A673 (cell line): ENCODE data around the gene KIF2C. TPM values are rescaled to one million over a fixed set of nuclear protein-coding genes. Genes with fewer than 3 reads are reported as not detected.
A peak's percentile ranks its signal among the peaks of the same experiment; 100 is the strongest.
"Not testable (repeated sequence)": the region's sequence is repeated elsewhere in the genome, so short reads cannot be mapped to it uniquely, and the experiment has no call there.

Source experiments
- BruUV-seq: library from RNA; stranded (reverse); fragments of 400-500 nt; replicated peaks from 2 replicates; lab custom pipeline; 2021; lab: Mats Ljungman, UMichigan
- CTCF ChIA-PET: fragments of 300-600 bp; sonication (Branson Sonifier 250); formaldehyde crosslinking; loops from one replicate; lab custom pipeline; 2022; ENCODE audit warnings: antibody characterized with exemption; lab: Charles Lee
- POLR2A ChIA-PET: fragments of 300-600 bp; sonication (Branson Sonifier 250); formaldehyde crosslinking; loops from one replicate; lab custom pipeline; 2022; ENCODE audit warnings: antibody characterized with exemption; ENCODE audit not compliant: low non-redundant PET; lab: Charles Lee
- DNase-seq: peaks from one replicate; pipeline ENCODE4 v3.0.0-alpha.2; 2015; ENCODE audit warnings: low spot score
- H3K27ac ChIP-seq: fragments of 200-600 bp; sonication (generic); 2 replicates; pipeline ENCODE4 v1.5.1; 2016; ENCODE audit warnings: mixed run types, low read depth, mild to moderate bottlenecking, mixed read lengths, antibody characterized with exemption, low read length; ENCODE audit not compliant: poor library complexity, severe bottlenecking
- H3K27me3 ChIP-seq: fragments of 200-600 bp; sonication (generic); replicated peaks from 2 replicates; pipeline ENCODE4 v1.6.1; 2017; ENCODE audit warnings: mixed run types, low read depth, mild to moderate bottlenecking, mixed read lengths, antibody characterized with exemption, low read length; ENCODE audit not compliant: insufficient read depth, poor library complexity
- H3K36me3 ChIP-seq: fragments of 200-600 bp; sonication (generic); 2 replicates; pipeline ENCODE4 v1.6.1; 2016; ENCODE audit warnings: mixed run types, mild to moderate bottlenecking, mixed read lengths, antibody characterized with exemption, low read length; ENCODE audit not compliant: insufficient read depth, poor library complexity, severe bottlenecking
- H3K4me1 ChIP-seq: fragments of 200-600 bp; sonication (generic); 2 replicates; pipeline ENCODE4 v1.6.1; 2017; ENCODE audit warnings: mixed run types, mild to moderate bottlenecking, mixed read lengths, antibody characterized with exemption, low read length; ENCODE audit not compliant: insufficient read depth, poor library complexity, severe bottlenecking
- H3K4me3 ChIP-seq: fragments of 200-600 bp; sonication (generic); 2 replicates; pipeline ENCODE4 v1.5.1; 2016; ENCODE audit warnings: low read depth, mixed run types, mild to moderate bottlenecking, mixed read lengths, low read length; ENCODE audit not compliant: poor library complexity, severe bottlenecking
- H3K9me3 ChIP-seq: fragments of 200-600 bp; sonication (generic); 2 replicates; pipeline ENCODE4 v1.6.1; 2016; ENCODE audit warnings: mixed run types, low read depth, mild to moderate bottlenecking, mixed read lengths, antibody characterized with exemption, low read length; ENCODE audit not compliant: poor library complexity, severe bottlenecking
- CTCF ChIP-seq: fragments of 300-800, 200-600 bp; sonication (generic); conservative IDR thresholded peaks from 2 replicates; pipeline ENCODE4 v1.5.1; 2017; ENCODE audit warnings: low read depth, mild to moderate bottlenecking, antibody characterized with exemption, low read length, moderate library complexity, mixed read lengths
- EZH2 ChIP-seq: fragments of 200-600 bp; sonication (generic); IDR thresholded peaks from 2 replicates; pipeline ENCODE4 v1.6.1; 2017; ENCODE audit warnings: borderline replicate concordance, low read depth, mild to moderate bottlenecking, mixed read lengths, antibody characterized with exemption, low read length; ENCODE audit not compliant: poor library complexity, severe bottlenecking
- intact Hi-C: fragments of 100-400 bp; cut with micrococcal nuclease; formaldehyde crosslinking; loops from one replicate; pipeline ENCODE4 v1.10.0; 2022; ENCODE audit not compliant: unreplicated experiment
- total RNA-seq: library from RNA; stranded (reverse); gene quantifications from 2 replicates; pipeline ENCODE4 v1.2.3, GENCODE V29; 2021

KIF2C gene
- total RNA-seq, 1 experiment from 2014 or later, result 127 TPM

DNA sequence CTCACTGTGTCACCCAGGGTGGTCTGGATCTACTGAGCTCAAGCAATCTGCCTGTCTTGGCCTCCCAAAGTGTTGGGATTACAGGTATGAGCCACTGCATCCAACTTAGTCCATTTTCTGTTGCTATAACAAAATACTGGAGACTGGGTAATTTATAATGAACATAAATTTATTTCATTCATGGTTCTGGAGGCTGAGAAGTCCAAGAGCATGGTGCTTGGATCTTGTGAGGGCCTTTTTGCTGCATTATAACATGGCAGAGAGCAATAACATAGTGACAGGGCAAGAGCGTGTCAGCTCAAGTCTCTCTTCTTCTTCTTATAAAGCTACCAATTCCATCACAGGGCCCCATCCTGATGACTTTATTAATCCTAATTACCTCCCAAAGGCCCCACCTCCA lies 3.6 kb upstream of the KIF2C start:
- Histone ChIP-seq H3K36me3 (peaks cover 3% of the 10 kb centered on the region), H3K27me3 (no peaks in the 10 kb centered on the region), H3K9me3 (no peaks in the 10 kb centered on the region), H3K4me3 (no peak overlapping the region), H3K27ac (no peak overlapping the region), H3K4me1 (peaks cover 10% of the 10 kb centered on the region)
- TF ChIP-seq CTCF, result no peak
- no peak for TF ChIP-seq EZH2
- CTCF ChIA-PET, result no interaction called here
- DNase-seq, result no peak
- no TSS peak for BruUV-seq
- POLR2A ChIA-PET, result no interaction called here
- intact Hi-C loops, result loop anchor here (10.0 kb wide), 1 partner anchor 569 kb away; no protein-coding TSS in a partner anchor

GRCh38 chr1:44738953-44739306 lies 707 bp upstream of the KIF2C start:
- intact Hi-C loops, result loop anchor here (10.0 kb wide), 1 partner anchor 566 kb away; no protein-coding TSS in a partner anchor
- Histone ChIP-seq H3K4me3 (peak overlapping the region; percentile 91), H3K27ac (peak overlapping the region; percentile 96), H3K4me1 (peaks cover 30% of the 10 kb centered on the region), H3K36me3 (peaks cover 30% of the 10 kb centered on the region)
- POLR2A ChIA-PET, result interaction anchor here (0.6 kb wide), 1 partner anchor 19 kb away, joined by 3 read pairs; no protein-coding TSS in a partner anchor
- BruUV-seq, result TSS peak; percentile 99
- H3K27me3 ChIP-seq, CTCF ChIA-PET, DNase-seq, H3K9me3 ChIP-seq: not testable (repeated sequence)

DNA sequence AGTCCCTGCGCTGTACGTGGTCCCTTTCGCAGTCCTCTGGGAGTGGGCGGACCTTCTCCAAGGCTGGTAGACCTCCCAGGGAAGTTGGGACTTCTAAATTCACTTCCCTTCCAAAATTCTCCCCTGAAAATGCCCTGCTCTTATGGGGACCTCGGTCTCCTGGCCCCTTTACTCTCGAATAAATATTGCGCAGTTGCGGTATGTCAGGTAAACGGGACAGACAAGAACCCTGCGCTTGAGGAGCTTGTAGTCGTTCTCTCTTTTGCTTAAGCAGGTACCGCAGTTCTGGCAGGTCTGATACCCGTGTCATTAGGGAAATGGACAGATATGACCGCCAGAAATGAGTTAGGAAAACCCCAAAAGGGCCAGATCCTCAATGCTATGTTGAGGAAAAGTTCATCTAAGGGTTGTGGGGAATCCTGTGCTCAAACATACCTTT lies 561 bp downstream of the KIF2C start:
- H3K27ac ChIP-seq, result peak overlapping the region; percentile 96
- BruUV-seq, result TSS peak; percentile 87
- no peaks in the 10 kb centered on the region for H3K27me3 ChIP-seq
- DNase-seq, result no peak
- peaks cover 30% of the 10 kb centered on the region for H3K4me1 ChIP-seq
- peak overlapping the region; percentile 91 for H3K4me3 ChIP-seq
- H3K9me3 ChIP-seq, result no peaks in the 10 kb centered on the region
- ChIA-PET POLR2A (no interaction called here), CTCF (no interaction called here)
- no peak for TF ChIP-seq EZH2
- TF ChIP-seq CTCF, result no peak
- H3K36me3 ChIP-seq, result peaks cover 42% of the 10 kb centered on the region
- intact Hi-C loops, result loop anchor here (5.0 kb wide), 1 partner anchor 37 kb away; the partner anchor contains the start of gene RPS8

GRCh38 chr1:44743211-44743610 lies 3.6 kb downstream of the KIF2C start:
- Histone ChIP-seq H3K9me3 (no peaks in the 10 kb centered on the region), H3K36me3 (peaks cover 72% of the 10 kb centered on the region), H3K27me3 (no peaks in the 10 kb centered on the region), H3K4me3 (no peak overlapping the region), H3K4me1 (peaks cover 30% of the 10 kb centered on the region), H3K27ac (no peak overlapping the region)
- ChIA-PET CTCF (interaction anchor here (1.7 kb wide), 1 partner anchor 12 kb away, joined by 13 read pairs; the partner anchor contains the start of gene RNU5D-1), POLR2A (interaction anchor here (1.6 to 1.8 kb wide), 2 partner anchors 12 to 32 kb away, joined by 3 to 5 read pairs; partner anchors contain the start of gene RNU5D-1)
- no peak for DNase-seq
- no TSS peak for BruUV-seq
- intact Hi-C loops, result loop anchor here (5.0 kb wide), 1 partner anchor 34 kb away; the partner anchor contains the start of gene RPS8
- TF ChIP-seq EZH2 (no peak), CTCF (no peak)
